NCI-H460 (cell line): ENCODE data around the gene VSIR. TPM values are rescaled to one million over a fixed set of nuclear protein-coding genes. Genes with fewer than 3 reads are reported as not detected.

Experiments
- DNase-seq: peaks from one replicate; pipeline ENCODE4 v3.0.0-alpha.2; 2016; ENCODE audit warnings: low read depth; ENCODE audit errors: extremely low read depth
- polyA plus RNA-seq: library from polyadenylated mRNA; depleted of rRNA; stranded (reverse); fragments of >200 nt; gene quantifications from 2 replicates; pipeline ENCODE4 v1.2.3, GENCODE V29; 2014; cell fraction: nucleus; rRNA removed
- total RNA-seq: library from RNA; depleted of rRNA; stranded (reverse); fragments of >200 nt; shearing (Covaris generic); gene quantifications from 2 replicates; pipeline ENCODE4 v1.2.3, GENCODE V29; 2014; rRNA removed

VSIR gene
- total RNA-seq = 49.4 and 55.4 TPM in 2 replicates
- polyA plus RNA-seq = 11.6 and 24.7 TPM in 2 replicates

GRCh38 chr10:71773221-71773971 lies at the start of gene VSIR:
Gene VSIR, minus strand, starts transcription at chr10:71773520. Its CDS starts 81 bp downstream, at chr10:71773439.
- peak; percentile 77 for DNase-seq

GRCh38 chr10:71821909-71822763 lies 48.8 kb upstream of the VSIR start:
- DNase-seq = no peak

- no peak for DNase-seq
Measured at GRCh38 chr10:71820966-71821365, 47.6 kb upstream of the VSIR start.

GRCh38 chr10:71819985-71820384 lies 46.7 kb upstream of the VSIR start:
- no peak for DNase-seq

GRCh38 chr10:71819441-71819861 lies 46.1 kb upstream of the VSIR start:
- no peak for DNase-seq

GRCh38 chr10:71818674-71819260 lies 45.4 kb upstream of the VSIR start:
- no peak for DNase-seq

- no peak for DNase-seq
Measured at GRCh38 chr10:71817831-71818655, 44.7 kb upstream of the VSIR start.

GRCh38 chr10:71816936-71817618 lies 43.8 kb upstream of the VSIR start:
- DNase-seq = no peak

- no peak for DNase-seq
Measured at GRCh38 chr10:71816421-71816851, 43.1 kb upstream of the VSIR start.

GRCh38 chr10:71815515-71816130 lies 42.3 kb upstream of the VSIR start:
- no peak for DNase-seq

- DNase-seq = no peak
Measured at GRCh38 chr10:71814922-71815411, 41.6 kb upstream of the VSIR start.

- DNase-seq = no peak
Measured at GRCh38 chr10:71812913-71813590, 39.7 kb upstream of the VSIR start.

- DNase-seq = peak; percentile 42
Measured at GRCh38 chr10:71812016-71812912, 38.9 kb upstream of the VSIR start.

GRCh38 chr10:71811351-71811750 lies 38.0 kb upstream of the VSIR start:
- DNase-seq = no peak

- DNase-seq = no peak
Measured at GRCh38 chr10:71810048-71810750, 36.9 kb upstream of the VSIR start.

- DNase-seq = no peak
Measured at GRCh38 chr10:71809628-71810027, 36.3 kb upstream of the VSIR start.
